GM23338 (cell line): ENCODE data around the gene GPAT2.
"Not testable (repeated sequence)": the region's sequence is repeated elsewhere in the genome, so short reads cannot be mapped to it uniquely, and the experiment has no call there.

Source experiments
- CREB1 ChIP-seq: fragments of 250-450 bp; sonication (Bioruptor Pico); IDR thresholded peaks from 2 replicates; pipeline ENCODE4 v1.5.0; 2020; ENCODE audit warnings: low read depth, mild to moderate bottlenecking, moderate library complexity
- CTCF ChIP-seq, 2 experiments: fragments of 200-600 bp in 1 of 2; sonication (generic) in 1 of 2; conservative IDR thresholded peaks; 2 replicates each; pipeline versions ENCODE4 v1.5.1 to v1.6.1; 2016 to 2017; ENCODE audit warnings: antibody characterized with exemption in 2 of 2, low read depth in 2 of 2, mild to moderate bottlenecking in 2 of 2, moderate library complexity in 1 of 2
- EZH2 ChIP-seq: fragments of 200-600 bp; sonication (generic); IDR thresholded peaks from one replicate; pipeline ENCODE4 v1.8.0; 2017; ENCODE audit warnings: antibody characterized with exemption, mild to moderate bottlenecking, low read depth; ENCODE audit not compliant: unreplicated experiment
- EZH2phosphoT487 ChIP-seq: fragments of 200-600 bp; sonication (generic); IDR thresholded peaks from one replicate; pipeline ENCODE4 v1.8.1; 2018; ENCODE audit warnings: antibody characterized with exemption; ENCODE audit not compliant: unreplicated experiment
- NANOG ChIP-seq: IDR thresholded peaks from 2 replicates; pipeline ENCODE4 v1.6.1; 2016; ENCODE audit warnings: antibody characterized with exemption, borderline replicate concordance
- POLR2AphosphoS5 ChIP-seq: IDR thresholded peaks from 2 replicates; pipeline ENCODE4 v1.6.1; 2016; ENCODE audit warnings: antibody characterized with exemption, low read depth
- ZNF114 ChIP-seq: fragments of 250-450 bp; sonication (Bioruptor Pico); IDR thresholded peaks from 2 replicates; pipeline ENCODE4 v1.5.0; 2020; ENCODE audit warnings: mild to moderate bottlenecking, moderate library complexity
- ZNF331 ChIP-seq: fragments of 250-450 bp; sonication (Bioruptor Pico); IDR thresholded peaks from 2 replicates; pipeline ENCODE4 v1.5.0; 2020; ENCODE audit warnings: low read depth, mild to moderate bottlenecking, moderate library complexity

DNA sequence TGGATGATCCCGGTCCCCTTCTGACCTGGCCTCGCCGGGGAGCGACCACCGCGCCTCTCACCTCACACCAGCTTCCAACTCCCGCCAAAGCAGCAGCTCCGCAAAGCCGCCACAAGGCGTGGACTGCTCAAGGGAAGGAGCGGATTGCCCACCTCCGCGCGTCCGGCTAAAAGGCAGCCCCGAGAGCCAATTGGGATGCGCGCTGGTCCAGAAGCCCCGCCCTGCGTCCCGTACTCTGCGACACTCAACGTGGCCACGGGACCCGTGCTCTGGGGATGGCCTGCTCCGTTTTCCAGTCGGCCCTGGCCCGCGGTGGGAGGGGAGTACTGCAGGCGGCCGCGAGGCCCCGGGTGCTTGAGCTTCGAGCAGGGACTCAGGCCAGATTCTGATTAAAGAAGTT lies at the start of gene GPAT2:
- TF ChIP-seq CTCF (conservative IDR thresholded peaks at IDR 0.05; ENCODE audit: low read depth in 2 of 2); EZH2phosphoT487; EZH2; POLR2AphosphoS5; ZNF331 (CRISPR knock-in tag); ZNF114 (CRISPR knock-in tag); CREB1 (CRISPR knock-in tag); NANOG: not testable (repeated sequence)
